H1 (cell line): ENCODE results near the gene INTS6. TPM values are rescaled to one million over a fixed set of nuclear protein-coding genes. Genes with fewer than 3 reads are reported as not detected.

ENCODE experiments used
- CTCF ChIA-PET: fragments of 300-600 bp; sonication (Branson Sonifier 250); formaldehyde crosslinking; loops from one replicate; lab custom pipeline; 2021; ENCODE audit not compliant: partially characterized antibody; lab: Charles Lee
- POLR2A ChIA-PET: fragments of 300-600 bp; sonication (Branson Sonifier 250); formaldehyde crosslinking; loops from one replicate; lab custom pipeline; 2021; ENCODE audit warnings: inconsistent platforms; ENCODE audit not compliant: partially characterized antibody; lab: Charles Lee
- DNase-seq, 2 experiments: peaks; one replicate each; pipeline versions ENCODE4 v3.0.0 to v3.0.0-alpha.2; 2010 to 2022; ENCODE audit warnings: low spot score in 2 of 2, low read depth in 1 of 2, mixed read lengths in 1 of 2
- FAIRE-seq: peaks from 2 replicates; lab custom pipeline; 2011; peaks lifted over from hg19 to GRCh38; lab: Jason Lieb, UNC
- H2AFZ ChIP-seq: 2 replicates; pipeline ENCODE4 v1.8.1; 2012; ENCODE audit warnings: low read length, inconsistent platforms
- H2AK5ac ChIP-seq: 2 replicates; pipeline ENCODE4 v1.6.1; 2013; ENCODE audit warnings: low read depth, low read length
- H2BK120ac ChIP-seq: replicated peaks from 2 replicates; pipeline ENCODE3; 2013; ENCODE audit warnings: low read depth, low read length, inconsistent platforms
- H2BK12ac ChIP-seq: 2 replicates; pipeline ENCODE4 v1.6.1; 2013; ENCODE audit warnings: low read depth, low read length
- H2BK15ac ChIP-seq: 2 replicates; pipeline ENCODE4 v1.6.1; 2013; ENCODE audit warnings: low read length
- H2BK20ac ChIP-seq: 2 replicates; pipeline ENCODE4 v1.6.1; 2013; ENCODE audit warnings: low read length
- H2BK5ac ChIP-seq: 2 replicates; pipeline ENCODE4 v1.6.1; 2013; ENCODE audit warnings: low read depth, low read length
- H3K14ac ChIP-seq: 2 replicates; pipeline ENCODE4 v1.6.1; 2013; ENCODE audit warnings: inconsistent platforms; ENCODE audit not compliant: insufficient read length
- H3K18ac ChIP-seq: 2 replicates; pipeline ENCODE4 v1.6.1; 2013; ENCODE audit warnings: low read length; ENCODE audit errors: extremely low read depth
- H3K23ac ChIP-seq: 2 replicates; pipeline ENCODE4 v1.6.1; 2013; ENCODE audit warnings: inconsistent platforms; ENCODE audit not compliant: insufficient read length
- H3K23me2 ChIP-seq: 2 replicates; pipeline ENCODE4 v1.6.1; 2013; ENCODE audit warnings: low read depth, low read length
- H3K27ac ChIP-seq: 2 replicates; pipeline ENCODE4 v1.6.1; 2011; ENCODE audit warnings: low read depth, low read length, inconsistent platforms
- H3K27me3 ChIP-seq, 4 experiments: replicated peaks in 1 of 4; 1 replicate in 1 of 4; 2 replicates in 3 of 4; pipeline versions ENCODE4 v1.6.1 to v1.8.1; 2011 to 2013; ENCODE audit warnings: low read length in 3 of 4, mild to moderate bottlenecking in 3 of 4, inconsistent platforms in 2 of 4, mixed read lengths in 2 of 4, moderate library complexity in 1 of 4; ENCODE audit not compliant: control insufficient read depth in 3 of 4, insufficient read depth in 3 of 4; ENCODE audit errors: extremely low read depth in 1 of 4
- H3K36me3 ChIP-seq, 4 experiments: 2 replicates each; pipeline versions ENCODE4 v1.6.1 to v1.8.1; 2011 to 2013; ENCODE audit warnings: mild to moderate bottlenecking in 4 of 4, low read length in 3 of 4, moderate library complexity in 2 of 4, control low read depth in 1 of 4, inconsistent platforms in 1 of 4; ENCODE audit not compliant: insufficient read depth in 4 of 4, control insufficient read depth in 2 of 4
- H3K4ac ChIP-seq: replicated peaks from 2 replicates; pipeline ENCODE3; 2013; ENCODE audit warnings: low read length, low read depth, mixed read lengths, inconsistent platforms; ENCODE audit not compliant: insufficient read length
- H3K4me1 ChIP-seq, 4 experiments: replicated peaks in 1 of 4; 1 replicate in 1 of 4; 2 replicates in 3 of 4; pipeline versions ENCODE4 v1.6.1 to v1.8.1; 2011 to 2013; ENCODE audit warnings: low read length in 3 of 4, inconsistent platforms in 2 of 4, mixed read lengths in 1 of 4; ENCODE audit not compliant: insufficient read depth in 4 of 4, control insufficient read depth in 3 of 4
- H3K4me2 ChIP-seq, 2 experiments: 2 replicates each; pipeline versions ENCODE4 v1.6.1 to v1.8.1; 2011 to 2013; ENCODE audit warnings: low read depth in 2 of 2, low read length in 2 of 2, control low read depth in 1 of 2, inconsistent platforms in 1 of 2, mild to moderate bottlenecking in 1 of 2; ENCODE audit not compliant: insufficient read depth in 1 of 2
- H3K4me3 ChIP-seq, 4 experiments: fragments of 200-600, 300-600 bp in 1 of 4; sonication (generic), shearing (Covaris generic), sonication (Bioruptor Twin) in 1 of 4; 2 replicates each; pipeline versions ENCODE4 v1.5.1 to v1.8.1; 2011 to 2016; ENCODE audit warnings: low read length in 4 of 4, low read depth in 3 of 4, control low read depth in 2 of 4, inconsistent platforms in 2 of 4, mild to moderate bottlenecking in 2 of 4, mixed read lengths in 1 of 4, moderate library complexity in 1 of 4; ENCODE audit not compliant: insufficient read depth in 2 of 4; ENCODE audit errors: extremely low read depth in 1 of 4
- H3K56ac ChIP-seq: replicated peaks from 2 replicates; pipeline ENCODE3; 2013; ENCODE audit warnings: low read depth, mild to moderate bottlenecking, mixed read lengths, low read length, inconsistent platforms; ENCODE audit not compliant: insufficient read length
- H3K79me1 ChIP-seq: 2 replicates; pipeline ENCODE4 v1.6.1; 2013; ENCODE audit warnings: low read depth, low read length, control low read depth
- H3K79me2 ChIP-seq, 2 experiments: 2 replicates each; pipeline versions ENCODE4 v1.6.1 to v1.8.1; 2012 to 2013; ENCODE audit warnings: low read length in 2 of 2, mild to moderate bottlenecking in 2 of 2, inconsistent platforms in 1 of 2; ENCODE audit not compliant: insufficient read depth in 2 of 2, control insufficient read depth in 1 of 2
- H3K9ac ChIP-seq, 4 experiments: replicated peaks in 1 of 4; 1 replicate in 1 of 4; 2 replicates in 3 of 4; pipeline versions ENCODE4 v1.6.1 to v1.8.1; 2011 to 2013; ENCODE audit warnings: low read depth in 3 of 4, low read length in 3 of 4, control low read depth in 2 of 4, mild to moderate bottlenecking in 2 of 4, moderate library complexity in 2 of 4, inconsistent platforms in 1 of 4; ENCODE audit errors: extremely low read depth in 1 of 4
- H3K9me3 ChIP-seq, 2 experiments: 2 replicates each; pipeline versions ENCODE4 v1.6.1 to v1.8.1; 2012 to 2013; ENCODE audit warnings: mild to moderate bottlenecking in 2 of 2, moderate library complexity in 2 of 2, control low read depth in 1 of 2, inconsistent platforms in 1 of 2, low read depth in 1 of 2, low read length in 1 of 2, mixed read lengths in 1 of 2; ENCODE audit not compliant: insufficient read depth in 2 of 2
- H4K20me1 ChIP-seq, 2 experiments: replicated peaks in 1 of 2; 2 replicates each; pipeline versions ENCODE3 to v1.8.1; 2011 to 2013; ENCODE audit warnings: inconsistent platforms in 2 of 2, low read length in 2 of 2, mild to moderate bottlenecking in 1 of 2; ENCODE audit not compliant: insufficient read depth in 2 of 2, control insufficient read depth in 1 of 2
- H4K5ac ChIP-seq: 2 replicates; pipeline ENCODE4 v1.6.1; 2013; ENCODE audit warnings: low read length, low read depth, mixed read lengths, inconsistent platforms; ENCODE audit not compliant: insufficient read length
- H4K8ac ChIP-seq: 2 replicates; pipeline ENCODE4 v1.8.0; 2013; ENCODE audit warnings: mild to moderate bottlenecking, moderate library complexity, low read length, inconsistent platforms; ENCODE audit not compliant: insufficient read depth; ENCODE audit errors: extremely low read depth
- H4K91ac ChIP-seq: replicated peaks from 2 replicates; pipeline ENCODE3; 2013; ENCODE audit warnings: low read length, mixed read lengths, inconsistent platforms; ENCODE audit not compliant: insufficient read length
- BACH1 ChIP-seq: IDR thresholded peaks from 2 replicates; pipeline ENCODE4 v1.6.1; 2012; ENCODE audit warnings: low read length, improper control_type of control experiment
- CREB1 ChIP-seq: IDR thresholded peaks from 2 replicates; pipeline ENCODE4 v1.6.1; 2012; ENCODE audit warnings: inconsistent platforms
- JUN ChIP-seq: IDR thresholded peaks from 2 replicates; pipeline ENCODE4 v1.6.1; 2011; ENCODE audit warnings: low read depth, mild to moderate bottlenecking, improper control_type of control experiment, low read length
- KDM5A ChIP-seq: fragments of 200-600 bp; IDR thresholded peaks from 2 replicates; pipeline ENCODE4 v1.7.1; 2012; ENCODE audit warnings: mild to moderate bottlenecking, low read length, inconsistent platforms, mixed read lengths
- NRF1 ChIP-seq: IDR thresholded peaks from 2 replicates; pipeline ENCODE4 v1.6.1; 2011; ENCODE audit warnings: mild to moderate bottlenecking, low read depth, low read length, improper control_type of control experiment
- POU5F1 ChIP-seq: IDR thresholded peaks from 2 replicates; pipeline ENCODE4 v1.6.1; 2011; ENCODE audit warnings: low read depth, mild to moderate bottlenecking, low read length, moderate library complexity
- SP4 ChIP-seq: IDR thresholded peaks from 2 replicates; pipeline ENCODE4 v1.6.1; 2012; ENCODE audit warnings: low read length, inconsistent platforms
- TEAD4 ChIP-seq: IDR thresholded peaks from 2 replicates; pipeline ENCODE4 v1.6.1; 2012; ENCODE audit warnings: low read depth, low read length, inconsistent platforms, mixed read lengths
- YY1 ChIP-seq: IDR thresholded peaks from 2 replicates; pipeline ENCODE4 v1.6.1; 2011; ENCODE audit warnings: low read depth, mild to moderate bottlenecking, low read length
- WGBS, 2 experiments: shearing (Covaris generic) in 1 of 2; methylation state at CpG; one replicate each; pipeline versions ENCODE4 v1.1.6 to v1.1.7; 2013 to 2015; ENCODE audit warnings: low lambda C conversion rate in 2 of 2, mixed read lengths in 2 of 2, inconsistent platforms in 1 of 2, low coverage in 1 of 2, missing lambda C conversion rate in 1 of 2; ENCODE audit not compliant: insufficient replicate concordance in 2 of 2, insufficient coverage in 1 of 2, insufficient read length in 1 of 2; ENCODE audit errors: extremely low coverage in 1 of 2, missing lambda C conversion rate in 1 of 2; 5-methylcytosine and 5-hydroxymethylcytosine counted together
- long read RNA-seq, 2 experiments: library from RNA in 1 of 2; library from capped mRNA in 1 of 2; stranded (forward); transcript quantifications; one replicate each; pipeline ENCODE4 v2.0.0, GENCODE V29; 2021; ENCODE audit warnings: inconsistent platforms in 1 of 2
- polyA minus RNA-seq, 3 experiments: library from RNA; depleted of rRNA, polyadenylated mRNA; stranded (reverse); fragments of >200 nt; gene quantifications; 1 replicate in 2 of 3; 2 replicates in 1 of 3; pipeline ENCODE4 v1.2.3, GENCODE V29; 2011
- polyA plus RNA-seq, 7 experiments: library from polyadenylated mRNA; depleted of rRNA in 3 of 7; stranded (reverse) in 5 of 7; unstranded in 2 of 7; fragments of >200 nt in 5 of 7; fragments of 200-250 nt in 2 of 7; gene quantifications; 1 replicate in 5 of 7; 2 replicates in 1 of 7; 4 replicates in 1 of 7; pipeline versions ENCODE4 v1.2.1 to v1.2.3, GENCODE V29; 2011 to 2013; ENCODE audit warnings: missing spikeins in 2 of 7, mixed read lengths in 2 of 7
- total RNA-seq: library from RNA; stranded (reverse); fragmentation: NEBNext Ultra II Directional; extraction: Animal tissue kit (Norgen Biotek cat#: 25700); gene quantifications from 2 replicates; pipeline ENCODE4 v1.2.1, GENCODE V29; 2021

Gene INTS6
- 42.6 and 42.8 TPM in 2 replicates for total RNA-seq
- 7.4 and 12.6 TPM in 2 replicates for polyA plus RNA-seq (2011; rRNA removed)
- polyA plus RNA-seq (2011; cell fraction: cytosol; rRNA removed) = 12.2 TPM
- polyA plus RNA-seq (2011; cell fraction: nucleus; rRNA removed) = 18.2 TPM
- polyA plus RNA-seq (2012, experiment 1 of 2) = 16.8 to 32.2 TPM (median 20.4 TPM) in 4 replicates
- polyA plus RNA-seq (2012, experiment 2 of 2) = 1.5 TPM
- 16.3 TPM for polyA plus RNA-seq (2013, experiment 1 of 2)
- 17.7 TPM for polyA plus RNA-seq (2013, experiment 2 of 2)
- polyA minus RNA-seq (2011; rRNA and poly(A)+ RNA removed) = 95.8 and 153 TPM in 2 replicates
- 25.7 TPM for polyA minus RNA-seq (2011; cell fraction: cytosol; rRNA and poly(A)+ RNA removed)
- 101 TPM for polyA minus RNA-seq (2011; cell fraction: nucleus; rRNA and poly(A)+ RNA removed)
- long read RNA-seq, experiment 1, full-length matches to known transcripts = 5 of 16 reads
- long read RNA-seq, experiment 1, partial matches to known transcripts = 5 of 16 reads
- long read RNA-seq, experiment 1, other reads (novel, unspliced or antisense) = 6 of 16 reads
- long read RNA-seq, experiment 2, partial matches to known transcripts = 0 of 2 reads
- long read RNA-seq, experiment 2, other reads (novel, unspliced or antisense) = 2 of 2 reads

DNA sequence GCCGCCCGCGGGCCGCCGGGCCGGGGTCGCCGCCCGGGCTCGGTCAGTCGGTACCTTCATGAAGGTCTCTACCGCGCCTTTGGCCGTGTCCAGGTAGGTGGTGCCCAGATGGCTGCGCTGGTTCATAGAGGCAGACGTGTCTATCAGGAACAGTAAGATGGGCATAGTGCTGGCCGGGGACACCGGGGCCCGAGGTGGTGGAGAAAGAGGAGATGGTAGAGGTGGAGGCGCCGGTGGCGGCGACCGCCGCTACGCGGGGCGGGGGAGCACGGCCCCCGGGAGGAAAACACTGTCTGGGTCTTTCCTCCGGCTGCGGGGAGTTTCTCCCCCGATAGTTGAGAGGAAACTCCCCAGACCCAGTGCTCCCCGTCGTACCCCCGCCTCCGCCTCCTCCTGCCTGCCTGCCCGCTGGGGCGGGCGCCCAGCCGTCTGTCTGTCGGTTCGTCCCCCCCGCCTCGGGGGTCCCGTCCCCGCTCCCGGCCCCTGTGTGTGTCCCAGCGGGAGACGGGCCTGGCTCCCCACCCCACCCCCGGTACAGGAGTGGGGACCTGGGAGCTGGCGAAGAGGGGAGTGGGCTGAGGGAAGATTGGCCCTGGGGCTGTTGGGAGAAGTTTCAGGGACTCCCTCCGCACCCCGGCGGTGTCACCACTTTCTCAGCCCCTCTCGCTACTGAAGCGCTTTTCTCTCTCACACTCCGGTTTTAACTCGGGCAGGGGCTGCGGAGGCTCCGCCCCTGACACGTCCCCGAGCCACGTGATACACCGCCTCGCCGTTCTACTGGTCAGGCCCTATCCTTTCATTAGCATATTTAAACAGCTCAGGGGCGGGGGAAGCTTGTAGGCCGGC, at the start of gene INTS6:
Gene INTS6 (minus strand): TSS at position 676 of the 846 bp plus-strand sequence. CDS start 511 bp downstream, at position 165.
- H3K23ac ChIP-seq = no peak within 1 kb of the TSS
- 2% methylated on average over 47 of the region's 69 CpGs; no CpG with 5 or more reads in 1 of the 2 experiments for WGBS, 2 experiments
- H3K9ac ChIP-seq = peak within 1 kb of the TSS; percentile 74 to 97 (median 82)
- POLR2A ChIA-PET = interaction anchor here (0.5 to 2.9 kb wide), 106 partner anchors 9 to 1660 kb away, joined by 3 to 30 read pairs (median 4); partner anchors contain the start of gene KPNA3
- no peak within 1 kb of the TSS for H2BK120ac ChIP-seq
- peaks cover 0 to 45% (median 8%) of the 10 kb centered on the region in 4 experiments; a peak in 3 of 8 replicates for H3K36me3 ChIP-seq
- peak within 1 kb of the TSS; percentile 87 for H3K4ac ChIP-seq
- FAIRE-seq (no peak), DNase-seq (peak; percentile 98 to 99)
- peak within 1 kb of the TSS; percentile 94 for H4K5ac ChIP-seq
- H3K27ac ChIP-seq = peak within 1 kb of the TSS; percentile 83
- no peaks in the 10 kb centered on the region for H3K27me3 ChIP-seq
- peaks cover 0 to 16% of the 10 kb centered on the region in 2 experiments; a peak in 2 of 4 replicates for H3K79me2 ChIP-seq
- peak within 1 kb of the TSS; percentile 88 for H2BK5ac ChIP-seq
- no peaks in the 10 kb centered on the region for H4K20me1 ChIP-seq
- H2BK20ac ChIP-seq = no peak within 1 kb of the TSS
- H3K4me2 ChIP-seq = peak within 1 kb of the TSS; percentile 82 to 90
- no peaks in the 10 kb centered on the region for H3K9me3 ChIP-seq
- peaks cover 7% of the 10 kb centered on the region for H3K23me2 ChIP-seq
- peak within 1 kb of the TSS; percentile 84 to 99 (median 92) for H3K4me3 ChIP-seq
- peak within 1 kb of the TSS; percentile 84 for H4K8ac ChIP-seq
- H4K91ac ChIP-seq = peak within 1 kb of the TSS; percentile 93
- H2AFZ ChIP-seq = no peak within 1 kb of the TSS; the same call in 1 of the 2 replicates
- CTCF ChIA-PET = interaction anchor here (1.2 kb wide), 1 partner anchor 328 kb away, joined by 3 read pairs; no protein-coding TSS in a partner anchor
- no peak within 1 kb of the TSS for H3K14ac ChIP-seq
- H2BK15ac ChIP-seq = peak within 1 kb of the TSS; percentile 32; the same call in 1 of the 2 replicates
- H2AK5ac ChIP-seq = 0 out of 2 replicates have a peak within 1 kb of the TSS, but pooled peaks have one; percentile 47
- peak within 1 kb of the TSS; percentile 79 for H3K18ac ChIP-seq
- no peaks in the 10 kb centered on the region; a peak in 1 of 7 replicates for H3K4me1 ChIP-seq
- no peaks in the 10 kb centered on the region; the same call in 1 of the 2 replicates for H3K79me1 ChIP-seq
- no peak within 1 kb of the TSS for H2BK12ac ChIP-seq
- H3K56ac ChIP-seq = peak within 1 kb of the TSS; percentile 87
- TF ChIP-seq BACH1 (no peak), YY1 (no peak), KDM5A (no peak), JUN (no peak), NRF1 (0 out of 2 replicates have a peak, but pooled peaks have one; percentile 37), CREB1 (peak; percentile 61; the same call in 1 of the 2 replicates), TEAD4 (no peak), SP4 (0 out of 2 replicates have a peak, but pooled peaks have one; percentile 80), POU5F1 (no peak)
